SK-N-SH treated with all-trans-retinoic acid at 6 μM for 48 hours (cell line): Measurements from ENCODE around the gene ME3.

Experiments
- ATAC-seq: fragments of 200-7000 bp; cut with Tn5 transposase; 3 replicates; pipeline ENCODE4 v1.9.1; 2020; ENCODE audit warnings: mild to moderate bottlenecking, moderate library complexity
- BACH2 ChIP-seq: fragments of 250-450 bp; sonication (Bioruptor Pico); IDR thresholded peaks from 2 replicates; pipeline ENCODE4 v1.9.0; 2021; ENCODE audit warnings: mild to moderate bottlenecking, borderline replicate concordance
- CREB5 ChIP-seq: fragments of 250-450 bp; sonication (Bioruptor Pico); IDR thresholded peaks from 2 replicates; pipeline ENCODE4 v1.5.1; 2020; ENCODE audit warnings: low read depth, mild to moderate bottlenecking, moderate library complexity
- CSDC2 ChIP-seq: fragments of 250-450 bp; sonication (Bioruptor Pico); IDR thresholded peaks from 2 replicates; pipeline ENCODE4 v1.5.0; 2020; ENCODE audit warnings: mild to moderate bottlenecking, moderate library complexity
- ESRRG ChIP-seq: fragments of 250-450 bp; sonication (Bioruptor Pico); IDR thresholded peaks from 2 replicates; pipeline ENCODE4 v1.6.1; 2021; ENCODE audit warnings: mild to moderate bottlenecking
- ISL1 ChIP-seq: fragments of 250-450 bp; sonication (Bioruptor Pico); IDR thresholded peaks from 2 replicates; pipeline ENCODE4 v2.1.2; 2022; ENCODE audit warnings: mild to moderate bottlenecking, moderate library complexity
- OSR1 ChIP-seq: fragments of 250-450 bp; sonication (Bioruptor Pico); IDR thresholded peaks from 2 replicates; pipeline ENCODE4 v1.8.0; 2022; ENCODE audit warnings: moderate library complexity, mild to moderate bottlenecking, inconsistent platforms
- PATZ1 ChIP-seq: fragments of 250-450 bp; sonication (Bioruptor Pico); IDR thresholded peaks from 2 replicates; pipeline ENCODE4 v1.8.0; 2020; ENCODE audit warnings: mild to moderate bottlenecking, moderate library complexity, borderline replicate concordance
- POU6F1 ChIP-seq: fragments of 250-450 bp; sonication (Bioruptor Pico); IDR thresholded peaks from 2 replicates; pipeline ENCODE4 v1.8.0; 2021; ENCODE audit warnings: low read depth, mild to moderate bottlenecking, moderate library complexity, borderline replicate concordance
- PPARA ChIP-seq: fragments of 250-450 bp; sonication (Bioruptor Pico); IDR thresholded peaks from 2 replicates; pipeline ENCODE4 v1.5.0; 2020; ENCODE audit warnings: mild to moderate bottlenecking, borderline replicate concordance
- RARB ChIP-seq: fragments of 250-450 bp; sonication (Bioruptor Pico); IDR thresholded peaks from 2 replicates; pipeline ENCODE4 v1.8.0; 2021; ENCODE audit warnings: mild to moderate bottlenecking, moderate library complexity
- SNAI2 ChIP-seq: fragments of 250-450 bp; sonication (Bioruptor Pico); IDR thresholded peaks from 2 replicates; pipeline ENCODE4 v1.5.0; 2020; ENCODE audit warnings: mild to moderate bottlenecking, moderate library complexity
- TCF4 ChIP-seq: fragments of 250-450 bp; sonication (Bioruptor Pico); IDR thresholded peaks from 2 replicates; pipeline ENCODE4 v1.8.0; 2021; ENCODE audit warnings: mild to moderate bottlenecking, moderate library complexity, borderline replicate concordance
- TOX ChIP-seq: fragments of 250-450 bp; sonication (Bioruptor Pico); IDR thresholded peaks from 2 replicates; pipeline ENCODE4 v1.8.0; 2021; ENCODE audit warnings: mild to moderate bottlenecking, moderate library complexity, borderline replicate concordance
- ZC3H10 ChIP-seq: fragments of 250-450 bp; sonication (Bioruptor Pico); IDR thresholded peaks from 2 replicates; pipeline ENCODE4 v1.5.1; 2021; ENCODE audit warnings: mild to moderate bottlenecking, moderate library complexity
- ZFP3 ChIP-seq: fragments of 250-450 bp; sonication (Bioruptor Pico); IDR thresholded peaks from 2 replicates; pipeline ENCODE4 v1.5.0; 2020; ENCODE audit warnings: mild to moderate bottlenecking, moderate library complexity
- ZFP30 ChIP-seq: fragments of 450-650 bp; formaldehyde crosslinking; IDR thresholded peaks from 2 replicates; pipeline ENCODE4 v1.5.0; 2022; ENCODE audit warnings: mild to moderate bottlenecking, moderate library complexity
- ZNF565 ChIP-seq: fragments of 450-650 bp; formaldehyde crosslinking; conservative IDR thresholded peaks from 2 replicates; pipeline ENCODE4 v1.5.0; 2020; ENCODE audit warnings: low read depth, mild to moderate bottlenecking, moderate library complexity
- ZNF70 ChIP-seq: fragments of 450-650 bp; formaldehyde crosslinking; IDR thresholded peaks from 2 replicates; pipeline ENCODE4 v1.5.0; 2020; ENCODE audit warnings: mild to moderate bottlenecking, moderate library complexity
- ZNF8 ChIP-seq: fragments of 450-650 bp; formaldehyde crosslinking; IDR thresholded peaks from 2 replicates; pipeline ENCODE4 v1.5.0; 2020; ENCODE audit warnings: mild to moderate bottlenecking, moderate library complexity
- TF ChIP-seq, protein P1 (sequence below): fragments of 250-450 bp; sonication (Bioruptor Pico); IDR thresholded peaks from 2 replicates; pipeline ENCODE4 v1.5.1; 2021; ENCODE audit warnings: mild to moderate bottlenecking, moderate library complexity
- TF ChIP-seq, protein P2 (sequence below): fragments of 250-450 bp; sonication (Bioruptor Pico); IDR thresholded peaks from 2 replicates; pipeline ENCODE4 v1.5.0; 2020; ENCODE audit warnings: mild to moderate bottlenecking, moderate library complexity

ME3 gene

DNA sequence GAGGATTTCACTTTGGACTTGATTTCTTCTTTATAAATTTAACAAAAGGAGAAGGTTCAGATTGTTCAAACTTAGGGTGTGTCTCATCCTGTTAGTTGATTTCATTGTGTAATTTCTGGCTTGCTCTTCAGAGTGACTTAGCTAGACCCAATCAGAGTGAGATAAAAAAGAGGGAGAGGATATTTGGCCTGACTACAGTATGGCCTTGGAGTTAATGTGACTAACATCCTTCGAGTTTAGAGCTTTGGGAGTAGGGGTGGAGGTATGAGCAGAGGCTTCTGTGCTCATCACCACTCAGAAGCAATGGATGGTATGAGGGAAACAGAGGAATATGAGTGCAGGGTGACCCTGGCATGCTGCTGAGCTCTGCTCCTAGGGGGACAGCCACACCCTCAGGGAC, 114.2 kb downstream of the ME3 start:
- TF ChIP-seq, protein P1, sequence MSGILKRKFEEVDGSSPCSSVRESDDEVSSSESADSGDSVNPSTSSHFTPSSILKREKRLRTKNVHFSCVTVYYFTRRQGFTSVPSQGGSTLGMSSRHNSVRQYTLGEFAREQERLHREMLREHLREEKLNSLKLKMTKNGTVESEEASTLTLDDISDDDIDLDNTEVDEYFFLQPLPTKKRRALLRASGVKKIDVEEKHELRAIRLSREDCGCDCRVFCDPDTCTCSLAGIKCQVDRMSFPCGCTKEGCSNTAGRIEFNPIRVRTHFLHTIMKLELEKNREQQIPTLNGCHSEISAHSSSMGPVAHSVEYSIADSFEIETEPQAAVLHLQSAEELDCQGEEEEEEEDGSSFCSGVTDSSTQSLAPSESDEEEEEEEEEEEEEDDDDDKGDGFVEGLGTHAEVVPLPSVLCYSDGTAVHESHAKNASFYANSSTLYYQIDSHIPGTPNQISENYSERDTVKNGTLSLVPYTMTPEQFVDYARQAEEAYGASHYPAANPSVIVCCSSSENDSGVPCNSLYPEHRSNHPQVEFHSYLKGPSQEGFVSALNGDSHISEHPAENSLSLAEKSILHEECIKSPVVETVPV (CRISPR knock-in tag): no peak
- no peak for TF ChIP-seq ESRRG
- TF ChIP-seq, all 23 proteins: peak for 0
- no peak for ATAC-seq

- ATAC-seq: no peak
- no peak for TF ChIP-seq PATZ1
Measured at GRCh38 chr11:86555866-86556265, 116.5 kb downstream of the ME3 start.

DNA sequence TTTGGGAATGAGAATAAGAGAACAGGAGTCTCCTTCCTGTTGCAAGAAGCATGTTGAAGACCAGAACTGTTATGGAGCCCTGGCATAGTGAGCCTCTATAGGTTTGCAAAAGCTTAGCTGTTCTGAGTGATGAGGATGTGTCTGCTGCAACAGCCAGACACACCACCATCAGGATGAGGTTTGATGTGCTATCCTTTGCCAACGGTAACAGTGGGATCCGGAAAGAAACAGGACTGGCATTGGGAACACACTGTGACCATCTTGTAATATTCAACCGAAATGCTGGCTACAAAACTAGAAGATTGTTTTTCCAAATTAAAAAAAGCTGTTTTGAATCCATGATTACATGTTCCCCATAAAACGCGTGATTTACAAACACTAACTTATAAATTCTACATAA, 117.0 kb downstream of the ME3 start:
- no peak for TF ChIP-seq PPARA (CRISPR knock-in tag)
- TF ChIP-seq, protein P2, sequence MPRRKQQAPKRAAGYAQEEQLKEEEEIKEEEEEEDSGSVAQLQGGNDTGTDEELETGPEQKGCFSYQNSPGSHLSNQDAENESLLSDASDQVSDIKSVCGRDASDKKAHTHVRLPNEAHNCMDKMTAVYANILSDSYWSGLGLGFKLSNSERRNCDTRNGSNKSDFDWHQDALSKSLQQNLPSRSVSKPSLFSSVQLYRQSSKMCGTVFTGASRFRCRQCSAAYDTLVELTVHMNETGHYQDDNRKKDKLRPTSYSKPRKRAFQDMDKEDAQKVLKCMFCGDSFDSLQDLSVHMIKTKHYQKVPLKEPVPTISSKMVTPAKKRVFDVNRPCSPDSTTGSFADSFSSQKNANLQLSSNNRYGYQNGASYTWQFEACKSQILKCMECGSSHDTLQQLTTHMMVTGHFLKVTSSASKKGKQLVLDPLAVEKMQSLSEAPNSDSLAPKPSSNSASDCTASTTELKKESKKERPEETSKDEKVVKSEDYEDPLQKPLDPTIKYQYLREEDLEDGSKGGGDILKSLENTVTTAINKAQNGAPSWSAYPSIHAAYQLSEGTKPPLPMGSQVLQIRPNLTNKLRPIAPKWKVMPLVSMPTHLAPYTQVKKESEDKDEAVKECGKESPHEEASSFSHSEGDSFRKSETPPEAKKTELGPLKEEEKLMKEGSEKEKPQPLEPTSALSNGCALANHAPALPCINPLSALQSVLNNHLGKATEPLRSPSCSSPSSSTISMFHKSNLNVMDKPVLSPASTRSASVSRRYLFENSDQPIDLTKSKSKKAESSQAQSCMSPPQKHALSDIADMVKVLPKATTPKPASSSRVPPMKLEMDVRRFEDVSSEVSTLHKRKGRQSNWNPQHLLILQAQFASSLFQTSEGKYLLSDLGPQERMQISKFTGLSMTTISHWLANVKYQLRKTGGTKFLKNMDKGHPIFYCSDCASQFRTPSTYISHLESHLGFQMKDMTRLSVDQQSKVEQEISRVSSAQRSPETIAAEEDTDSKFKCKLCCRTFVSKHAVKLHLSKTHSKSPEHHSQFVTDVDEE (CRISPR knock-in tag): no peak
- TF ChIP-seq ZC3H10 (CRISPR knock-in tag): no peak
- TF ChIP-seq POU6F1 (CRISPR knock-in tag): no peak
- no peak for TF ChIP-seq CREB5
- no peak for TF ChIP-seq RARB (CRISPR knock-in tag)
- no peak for TF ChIP-seq TCF4
- TF ChIP-seq ISL1: no peak
- no peak for TF ChIP-seq ZNF8
- TF ChIP-seq SNAI2 (CRISPR knock-in tag): no peak
- TF ChIP-seq ESRRG: no peak
- TF ChIP-seq ZNF70: no peak
- no peak for TF ChIP-seq TOX (CRISPR knock-in tag)
- TF ChIP-seq ZNF565 (CRISPR knock-in tag): no peak
- no peak for TF ChIP-seq BACH2 (CRISPR knock-in tag)
- no peak for ATAC-seq

- ATAC-seq: no peak
- TF ChIP-seq ZFP30 (CRISPR knock-in tag): no peak
- no peak for TF ChIP-seq SNAI2 (CRISPR knock-in tag)
- TF ChIP-seq BACH2 (CRISPR knock-in tag): no peak
- no peak for TF ChIP-seq TOX (CRISPR knock-in tag)
- TF ChIP-seq ZNF565 (CRISPR knock-in tag): no peak
- TF ChIP-seq CREB5: no peak
- no peak for TF ChIP-seq ZFP3 (CRISPR knock-in tag)
- no peak for TF ChIP-seq ZNF70
- no peak for TF ChIP-seq PPARA (CRISPR knock-in tag)
- no peak for TF ChIP-seq RARB (CRISPR knock-in tag)
- no peak for TF ChIP-seq OSR1 (CRISPR knock-in tag)
- TF ChIP-seq POU6F1 (CRISPR knock-in tag): no peak
- no peak for TF ChIP-seq PATZ1
- TF ChIP-seq CSDC2 (CRISPR knock-in tag): no peak
- TF ChIP-seq ISL1: no peak
- TF ChIP-seq ESRRG: no peak
- no peak for TF ChIP-seq ZC3H10 (CRISPR knock-in tag)
Measured at GRCh38 chr11:86553265-86553664, 119.2 kb downstream of the ME3 start.
